ENCODE data around the gene ACTG2.

The ACTG2 gene

DNA sequence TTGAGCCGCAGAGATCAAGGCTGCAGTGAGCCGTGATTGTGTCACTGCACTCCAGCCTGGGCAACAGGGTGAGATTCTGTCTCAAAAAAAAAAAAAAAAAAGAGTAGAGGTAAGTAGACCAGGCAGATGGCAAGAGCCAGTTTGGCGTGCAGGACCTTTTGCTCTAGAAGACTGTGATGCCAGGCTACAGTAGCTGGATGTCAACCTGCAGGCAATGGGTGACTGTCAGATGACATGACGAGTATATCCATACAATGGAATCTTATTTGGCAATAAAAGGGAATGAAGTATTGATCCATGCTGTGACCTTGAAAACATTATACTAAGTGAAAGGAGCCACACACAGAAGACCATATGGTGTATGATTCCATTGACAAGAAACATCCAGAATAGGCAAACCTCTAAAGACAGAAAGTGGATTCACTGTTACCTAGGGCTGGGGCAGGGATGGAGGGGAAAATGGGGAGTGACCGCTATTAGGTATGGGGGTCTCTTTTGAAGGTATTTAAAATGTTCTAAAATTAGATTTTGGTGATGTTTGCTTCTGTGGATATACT lies 22.7 kb downstream of the ACTG2 start:
- no peak for DNase-seq

GRCh38 chr2:73916666-73917065 lies 23.9 kb downstream of the ACTG2 start:
- no peak for DNase-seq

DNA sequence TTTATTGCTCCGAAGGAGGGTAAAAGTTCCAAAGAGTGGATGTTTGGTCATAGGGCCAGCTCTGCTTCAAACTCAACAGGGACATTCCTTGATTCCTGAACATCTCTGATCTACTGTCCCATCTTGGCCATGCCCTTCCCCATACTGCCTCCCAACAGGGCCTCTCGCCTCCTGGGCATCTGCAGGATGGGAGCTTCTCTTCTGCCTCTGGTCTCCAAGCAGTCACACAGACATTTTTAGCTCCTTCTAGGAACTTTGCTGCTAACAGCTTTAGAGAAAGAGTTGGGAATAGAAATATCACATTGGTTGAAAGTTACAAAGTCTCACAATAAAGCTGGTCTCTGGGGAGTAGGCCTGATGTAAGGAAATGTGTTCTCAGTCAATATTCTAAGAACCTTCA lies 24.5 kb downstream of the ACTG2 start:
- DNase-seq, result no peak

DNA sequence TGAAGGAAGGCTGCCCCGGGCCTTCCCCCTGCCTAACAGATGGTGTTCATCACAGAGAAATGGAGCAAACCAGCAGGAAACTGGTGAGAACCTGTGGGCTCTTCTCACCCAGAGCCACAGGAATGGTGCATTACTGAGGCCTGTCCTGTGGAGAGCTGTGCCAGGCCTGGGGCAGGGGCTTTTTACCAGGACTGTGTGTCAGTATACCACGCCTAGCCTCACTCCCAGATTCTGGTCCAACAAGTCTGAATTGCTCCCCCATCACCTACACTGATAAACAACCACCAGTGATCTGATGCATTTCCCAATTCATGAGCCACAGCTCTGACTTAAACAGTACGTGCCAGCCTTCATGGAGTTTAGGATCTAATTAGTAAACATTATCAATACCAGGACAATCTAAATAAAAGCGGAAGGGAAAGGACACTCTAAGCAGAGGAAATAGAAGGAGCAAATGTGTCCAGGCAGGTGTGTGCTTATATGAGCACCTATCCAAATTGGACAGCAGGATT lies 24.9 kb downstream of the ACTG2 start:
- DNase-seq, result no peak

- DNase-seq, result no peak
Measured at GRCh38 chr2:73918856-73919255, 26.0 kb downstream of the ACTG2 start.

DNA sequence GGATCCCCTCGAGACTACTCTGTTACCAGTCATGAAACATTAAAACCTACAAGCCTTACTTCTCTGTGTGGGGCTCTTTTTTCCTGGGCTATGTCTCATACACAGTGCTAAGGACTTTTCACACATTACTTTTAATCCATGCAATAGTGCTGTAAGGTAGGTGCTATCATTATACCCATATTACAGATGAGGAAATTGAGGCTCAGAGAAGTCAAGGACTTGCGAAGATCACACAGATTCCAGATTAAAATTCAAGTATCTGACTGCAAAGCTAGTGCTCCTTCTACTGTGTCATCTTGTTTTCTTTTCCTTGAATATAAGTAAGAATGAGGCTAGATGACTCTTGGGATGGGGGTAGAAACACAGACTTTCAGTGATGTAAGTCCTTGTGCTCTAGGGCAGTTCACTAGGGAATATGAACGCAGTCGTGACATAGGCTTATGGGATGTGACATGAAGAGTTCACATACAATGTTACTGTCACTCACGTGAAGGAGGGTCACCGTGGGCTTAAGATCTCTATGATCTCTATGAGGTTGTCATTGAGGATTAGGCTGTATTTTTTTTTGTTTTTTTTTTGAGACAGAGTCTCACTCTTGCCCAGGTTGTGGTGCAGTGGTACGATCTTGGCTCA lies 26.9 kb downstream of the ACTG2 start:
- no peak for DNase-seq

GRCh38 chr2:73920577-73921545 lies 28.1 kb downstream of the ACTG2 start:
- DNase-seq, result no peak

- DNase-seq, result no peak
Measured at GRCh38 chr2:73921581-73921980, 28.8 kb downstream of the ACTG2 start.

GRCh38 chr2:73922681-73923080 lies 29.9 kb downstream of the ACTG2 start:
- DNase-seq, result no peak

DNA sequence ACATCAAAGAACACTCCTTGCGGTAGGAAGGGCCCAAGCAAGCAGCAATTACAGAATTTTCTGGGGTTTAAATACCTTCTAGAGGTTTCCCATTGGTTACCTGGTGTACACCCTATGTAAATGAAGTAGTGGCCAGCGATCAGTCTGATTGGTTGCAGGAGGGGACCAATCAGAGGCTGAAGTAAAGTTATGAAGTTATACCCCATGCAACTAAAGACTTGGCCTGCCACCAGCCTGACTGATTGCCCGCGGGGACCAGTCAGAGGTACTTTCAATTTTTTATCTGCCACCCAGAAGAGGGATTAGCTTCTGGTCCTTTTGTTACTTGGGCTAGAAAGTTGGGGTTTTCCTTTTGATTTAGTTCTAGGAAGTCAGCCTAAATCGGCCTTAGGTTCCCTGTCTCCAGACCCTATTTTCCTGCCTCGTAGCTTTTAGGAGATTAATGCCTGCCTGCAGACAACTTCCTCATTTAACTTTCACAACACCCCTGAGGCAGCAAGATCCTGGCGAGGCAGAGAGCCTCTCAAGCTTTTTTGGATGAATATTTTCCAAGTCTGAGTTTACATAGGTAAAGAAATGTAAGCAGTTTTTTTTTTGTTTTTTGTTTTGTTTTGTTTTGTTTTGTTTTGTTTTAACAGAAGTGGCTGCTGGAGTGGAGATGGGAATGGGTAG lies 32.4 kb downstream of the ACTG2 start:
- no peak for DNase-seq

DNA sequence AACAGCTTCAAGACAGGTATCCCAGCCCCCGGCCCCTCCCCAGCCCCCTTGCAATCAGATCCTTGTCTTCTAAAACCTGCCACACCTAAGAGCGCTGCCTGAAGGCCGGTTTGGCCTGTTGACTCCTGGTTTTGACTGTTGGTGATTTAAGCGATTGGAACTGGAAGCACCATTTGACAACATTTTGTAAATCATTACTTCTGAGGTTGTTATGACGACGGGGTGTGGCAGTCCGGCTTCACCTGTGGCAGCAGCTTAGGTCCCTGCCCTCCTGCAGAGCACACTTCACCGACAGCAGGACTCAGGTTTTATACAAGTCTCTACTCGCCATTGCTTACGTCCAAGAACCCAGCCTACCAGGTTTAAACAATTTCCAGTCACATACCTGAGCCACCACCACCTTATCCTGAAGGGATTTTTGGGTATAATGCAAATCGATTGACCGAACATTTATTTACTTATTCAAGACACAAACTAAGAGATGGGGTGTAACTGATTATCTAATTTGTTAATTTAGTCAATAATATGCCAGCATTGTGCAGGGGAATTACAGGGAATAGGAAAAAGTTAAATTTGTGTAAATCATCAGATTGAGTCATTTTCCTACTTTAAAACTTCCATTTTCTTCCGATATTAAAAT lies 33.2 kb downstream of the ACTG2 start:
- DNase-seq, result no peak

DNA sequence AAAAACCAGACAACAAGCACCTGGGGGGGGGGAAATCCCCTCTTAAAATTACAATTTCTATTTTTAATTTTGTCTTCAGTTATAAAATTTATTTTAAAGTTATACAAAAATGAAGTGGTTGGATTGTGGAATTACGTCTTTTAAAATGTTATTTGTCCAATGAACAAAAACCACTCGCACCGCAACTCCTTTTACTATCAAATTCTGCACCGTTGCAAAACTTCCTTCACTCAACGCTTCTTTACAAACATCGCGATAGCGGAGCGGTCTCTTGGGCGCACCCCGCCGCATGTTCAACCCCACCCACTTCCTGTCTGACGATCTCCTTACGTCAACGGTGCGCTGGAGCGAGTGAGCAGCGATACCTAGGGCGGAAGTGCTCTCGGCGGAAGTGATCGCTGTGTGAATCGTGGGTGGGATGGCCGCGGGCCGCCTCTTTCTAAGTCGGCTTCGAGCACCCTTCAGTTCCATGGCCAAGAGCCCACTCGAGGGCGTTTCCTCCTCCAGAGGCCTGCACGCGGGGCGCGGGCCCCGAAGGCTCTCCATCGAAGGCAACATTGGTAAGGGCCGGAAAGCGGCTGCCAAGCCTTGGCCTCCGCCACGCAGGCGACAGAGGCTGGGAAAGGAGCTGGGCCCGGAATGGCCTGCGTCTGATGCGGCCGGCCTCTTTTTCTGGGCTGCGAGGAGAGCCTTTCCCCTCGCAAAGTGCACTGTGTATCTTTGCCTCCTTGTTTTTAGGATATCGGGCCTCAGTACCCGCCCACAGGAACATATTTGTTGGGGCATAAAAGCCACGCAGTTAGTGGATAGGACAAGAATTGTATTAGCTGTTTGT lies 33.9 kb downstream of the ACTG2 start, which contains the start of gene DGUOK:
Gene DGUOK (plus strand): TSS at position 388 of the 835 bp plus-strand sequence. CDS start 31 bp downstream, at position 419.
- peak; percentile 92 for DNase-seq

DNA sequence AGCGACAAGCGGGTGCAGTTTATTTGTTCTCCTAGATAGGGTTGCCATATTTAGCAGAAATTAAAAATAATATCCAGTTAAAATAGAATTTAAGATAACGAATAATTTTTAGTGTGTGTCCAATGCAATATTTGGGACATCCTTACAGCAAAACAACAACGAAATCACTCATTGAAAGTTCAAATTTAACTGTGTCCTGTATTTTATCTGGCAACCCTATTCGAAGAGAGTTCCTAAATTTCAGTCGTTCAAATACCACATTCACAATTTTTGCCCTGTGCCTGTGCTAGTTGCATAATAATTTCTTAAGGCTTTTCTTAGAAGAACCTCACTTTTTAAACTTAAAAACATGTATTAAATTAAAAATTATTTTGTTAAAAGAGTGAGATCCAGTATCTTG lies 34.5 kb downstream of the ACTG2 start:
- no peak for DNase-seq

DNA sequence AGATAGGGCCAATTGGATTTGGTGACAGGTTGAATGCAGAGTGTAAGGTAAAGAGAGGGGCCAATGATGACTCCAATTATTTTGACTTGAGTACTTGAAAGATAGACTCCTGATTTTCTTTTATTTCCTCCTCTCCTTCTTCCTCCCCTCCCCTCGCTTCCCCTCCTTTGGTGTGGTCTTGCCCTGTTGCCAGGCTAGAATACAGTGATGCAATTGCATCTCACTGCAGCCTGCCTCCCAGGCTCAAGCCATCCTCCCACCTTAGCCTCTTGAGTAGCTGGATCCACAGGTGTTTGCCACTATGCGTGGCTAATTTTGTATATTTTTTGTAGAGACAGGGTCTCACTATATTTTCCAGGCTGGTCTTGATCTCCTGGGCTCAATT lies 36.1 kb downstream of the ACTG2 start:
- no peak for DNase-seq

DNA sequence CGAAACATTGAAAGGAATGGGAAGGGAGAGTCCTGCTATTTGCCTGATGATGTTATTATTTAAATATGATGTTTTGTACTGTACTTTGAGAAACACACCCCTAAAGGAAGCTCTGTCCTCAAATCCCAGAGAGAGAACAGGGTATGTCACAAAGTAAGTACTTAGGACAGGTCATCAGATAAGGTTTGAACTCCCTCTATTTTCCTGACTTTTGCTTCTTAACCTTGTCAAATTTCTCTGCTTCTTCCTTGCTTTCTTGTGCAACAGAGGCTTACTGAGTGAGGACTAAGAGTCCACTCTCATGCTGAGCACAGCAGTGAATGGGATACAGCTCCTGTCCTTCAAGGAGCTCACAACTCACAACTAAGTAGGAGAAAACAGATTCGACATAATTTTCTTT lies 37.6 kb downstream of the ACTG2 start:
- no peak for DNase-seq

DNA sequence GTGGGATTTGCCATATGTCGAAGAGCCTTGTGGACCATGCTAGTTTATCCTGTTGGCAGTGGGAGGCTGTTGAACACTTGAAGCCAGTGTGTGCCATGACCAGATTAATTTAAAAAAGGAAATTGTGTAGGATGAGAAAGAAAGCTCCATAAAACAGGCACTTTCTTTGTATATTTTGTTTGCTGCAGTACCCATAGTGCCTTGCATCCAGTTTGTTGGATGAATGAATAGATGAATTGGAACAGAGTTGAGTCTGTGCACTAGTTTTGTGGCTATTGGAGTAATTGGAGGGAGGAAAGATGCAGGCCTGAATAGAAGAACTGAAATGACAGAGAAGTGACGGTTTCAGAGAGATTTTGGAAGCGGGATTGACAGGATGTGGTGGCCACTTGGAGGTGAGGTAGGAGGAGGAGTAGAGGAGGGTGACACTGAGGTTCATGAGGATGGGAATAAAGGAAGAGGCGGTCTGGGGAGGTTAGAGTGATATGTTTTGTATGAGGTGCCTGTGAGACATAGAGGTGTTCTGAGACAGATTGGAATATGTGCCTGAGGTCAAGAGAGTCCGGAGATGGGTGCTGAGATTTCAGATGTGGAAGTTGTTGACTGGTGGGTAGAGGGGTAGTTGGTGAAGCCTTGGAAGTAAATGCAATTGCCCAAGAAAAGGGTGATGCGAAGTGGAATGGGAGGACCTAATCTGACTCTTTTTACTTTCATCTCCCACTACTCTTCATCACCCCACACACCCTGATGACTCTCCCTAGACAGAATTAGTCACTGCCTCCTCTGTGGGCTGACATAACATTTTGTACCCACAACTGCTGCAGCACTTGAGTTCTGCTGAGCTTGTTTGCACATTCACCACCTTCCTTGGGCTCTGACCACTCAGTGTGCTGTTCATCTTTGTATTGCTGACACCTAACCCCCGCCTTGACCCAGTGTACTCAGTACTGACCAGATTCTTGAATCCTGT lies 39.0 kb downstream of the ACTG2 start:
- no peak for DNase-seq

DNA sequence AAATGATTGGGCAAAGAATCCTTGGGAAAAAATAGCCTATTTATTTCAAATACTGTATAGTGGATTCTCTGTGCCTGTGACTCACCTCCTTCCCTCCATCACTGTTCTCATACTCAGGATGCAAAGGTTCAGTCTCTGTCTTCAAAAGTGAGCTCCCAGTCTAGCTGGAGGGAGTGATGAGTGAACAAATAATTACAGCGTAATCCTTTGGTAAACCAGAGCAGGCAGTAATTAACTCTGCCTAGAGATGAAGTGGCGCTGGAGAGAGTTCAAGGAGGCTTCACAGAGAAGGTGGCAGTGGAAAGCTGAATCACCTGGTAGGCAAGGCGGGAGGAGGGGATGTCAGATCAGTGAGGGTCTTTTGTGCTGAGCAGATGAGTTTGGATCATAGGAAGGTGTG lies 40.4 kb downstream of the ACTG2 start:
- DNase-seq, result no peak

GRCh38 chr2:73935641-73936040 lies 42.8 kb downstream of the ACTG2 start:
- DNase-seq, result no peak

GRCh38 chr2:73937103-73937885 lies 44.5 kb downstream of the ACTG2 start:
- DNase-seq, result no peak

DNA sequence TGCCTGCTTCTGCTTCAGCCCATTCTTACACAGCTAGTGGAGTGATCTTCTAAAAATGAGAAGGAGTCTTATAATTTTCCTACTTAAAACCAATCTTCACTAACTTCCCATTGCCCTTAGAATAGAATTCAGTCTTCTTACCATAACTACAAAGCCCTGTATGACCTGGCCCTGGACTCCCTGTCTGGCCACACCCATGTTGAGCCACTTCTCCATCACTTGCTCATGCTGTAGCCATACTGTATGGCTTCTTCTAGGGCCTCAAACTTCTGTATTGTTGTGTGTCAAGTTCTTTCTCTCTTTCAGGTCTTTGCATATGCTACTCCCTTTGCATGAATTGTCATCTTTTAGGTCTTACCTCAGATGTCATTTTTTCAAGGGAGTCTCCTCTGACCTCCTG lies 45.1 kb downstream of the ACTG2 start:
- no peak for DNase-seq
